Activated naive CD4-positive, alpha-beta T cell treated with anti-CD3 and anti-CD28 coated beads, Interleukin-2, amount 50 U/mL, for 16 hours (primary cell): ENCODE results near the gene DCP1B.
"Not testable (repeated sequence)": the region's sequence is repeated elsewhere in the genome, so short reads cannot be mapped to it uniquely, and the experiment has no call there.

Experiments
- DNase-seq: peaks from one replicate; pipeline ENCODE4 v3.0.0-alpha.2; 2020

DCP1B gene

GRCh38 chr12:1972260-1972659, 32.0 kb downstream of the DCP1B start:
- no peak for DNase-seq

- no peak for DNase-seq
These were observed 33.8 kb downstream of the DCP1B start for GRCh38 chr12:1970331-1970900.

- no peak for DNase-seq
These were observed 37.6 kb downstream of the DCP1B start for GRCh38 chr12:1966561-1967226.

GRCh38 chr12:1965916-1966315, 38.3 kb downstream of the DCP1B start:
- DNase-seq: no peak

GRCh38 chr12:1962051-1963020, 41.9 kb downstream of the DCP1B start:
- no peak for DNase-seq

- no peak for DNase-seq
These were observed 47.5 kb downstream of the DCP1B start for GRCh38 chr12:1956716-1957115.

- no peak for DNase-seq
These were observed 54.3 kb downstream of the DCP1B start for GRCh38 chr12:1949771-1950470.

- DNase-seq: no peak
These were observed 55.4 kb downstream of the DCP1B start for GRCh38 chr12:1948883-1949282.

GRCh38 chr12:1947081-1947480, 57.2 kb downstream of the DCP1B start:
- DNase-seq: no peak

GRCh38 chr12:1946296-1946695, 58.0 kb downstream of the DCP1B start:
- no peak for DNase-seq

- DNase-seq: not testable (repeated sequence)
These were observed 58.8 kb downstream of the DCP1B start for GRCh38 chr12:1945502-1945901.

GRCh38 chr12:1939801-1940607, 64.3 kb downstream of the DCP1B start:
- peak; percentile 89 for DNase-seq

- no peak for DNase-seq
These were observed 64.9 kb downstream of the DCP1B start for GRCh38 chr12:1939331-1939730.

- no peak for DNase-seq
These were observed 66.6 kb downstream of the DCP1B start for GRCh38 chr12:1937481-1938224.

- DNase-seq: no peak
These were observed 67.6 kb downstream of the DCP1B start for GRCh38 chr12:1936406-1937320.

- DNase-seq: no peak
These were observed 68.4 kb downstream of the DCP1B start for GRCh38 chr12:1935700-1936378.

GRCh38 chr12:1935242-1935641, 69.0 kb downstream of the DCP1B start:
- no peak for DNase-seq

- no peak for DNase-seq
These were observed 69.4 kb downstream of the DCP1B start for GRCh38 chr12:1934831-1935230.

- DNase-seq: no peak
These were observed 70.2 kb downstream of the DCP1B start for GRCh38 chr12:1934068-1934467.
